Measurements from ENCODE around the gene GIMAP2.

Gene GIMAP2

DNA sequence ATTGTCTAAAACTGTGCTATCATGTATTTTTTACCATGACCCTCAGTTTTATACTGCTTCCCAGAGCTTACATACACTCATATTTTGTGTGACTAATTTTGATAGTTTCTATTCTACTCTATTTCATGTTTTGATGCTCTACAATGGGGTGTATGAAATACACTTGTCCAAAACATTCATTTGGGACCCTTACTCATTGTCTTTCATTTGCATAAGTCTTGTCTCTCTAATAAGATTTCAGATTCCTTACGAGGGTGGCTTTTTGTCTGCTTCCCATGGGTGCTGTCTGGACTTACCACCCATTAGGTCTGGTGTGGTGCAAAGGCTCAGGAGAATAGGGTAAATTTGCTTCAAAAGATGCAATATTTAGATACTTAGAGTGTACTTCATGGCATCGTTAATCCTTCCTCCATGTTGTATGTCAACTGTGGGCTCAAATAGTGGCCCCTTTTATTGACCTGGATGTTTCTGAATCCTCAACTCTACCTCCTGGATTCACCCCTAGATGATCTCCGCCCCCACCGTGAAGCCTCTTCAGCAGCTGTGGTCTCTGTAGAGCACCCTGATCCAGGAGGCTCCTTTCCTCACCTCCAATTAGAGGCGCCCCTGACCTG, 48.1 kb downstream of the GIMAP2 start:
- DNase-seq (ENCODE audit: low read depth): no peak

DNA sequence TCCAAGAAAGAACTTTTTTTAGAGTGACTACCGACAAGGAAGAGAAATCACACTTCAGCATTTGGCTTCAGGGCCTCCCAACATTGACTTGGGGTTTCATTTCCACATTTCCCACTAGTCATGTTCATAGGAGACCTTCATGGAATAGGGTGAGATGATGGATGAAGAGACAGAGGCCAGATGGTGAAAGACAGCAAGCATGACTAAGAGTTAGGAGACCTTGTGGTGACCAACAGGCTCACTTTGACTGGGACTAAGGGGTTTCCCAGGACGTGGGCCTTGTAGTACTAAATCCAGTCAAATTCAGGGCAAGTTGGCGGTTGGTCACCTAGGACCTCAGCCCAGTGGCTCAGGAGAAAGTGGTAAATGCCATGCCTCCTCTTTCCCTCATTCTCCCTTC, 48.7 kb downstream of the GIMAP2 start:
- no peak for DNase-seq (ENCODE audit: low read depth)

DNA sequence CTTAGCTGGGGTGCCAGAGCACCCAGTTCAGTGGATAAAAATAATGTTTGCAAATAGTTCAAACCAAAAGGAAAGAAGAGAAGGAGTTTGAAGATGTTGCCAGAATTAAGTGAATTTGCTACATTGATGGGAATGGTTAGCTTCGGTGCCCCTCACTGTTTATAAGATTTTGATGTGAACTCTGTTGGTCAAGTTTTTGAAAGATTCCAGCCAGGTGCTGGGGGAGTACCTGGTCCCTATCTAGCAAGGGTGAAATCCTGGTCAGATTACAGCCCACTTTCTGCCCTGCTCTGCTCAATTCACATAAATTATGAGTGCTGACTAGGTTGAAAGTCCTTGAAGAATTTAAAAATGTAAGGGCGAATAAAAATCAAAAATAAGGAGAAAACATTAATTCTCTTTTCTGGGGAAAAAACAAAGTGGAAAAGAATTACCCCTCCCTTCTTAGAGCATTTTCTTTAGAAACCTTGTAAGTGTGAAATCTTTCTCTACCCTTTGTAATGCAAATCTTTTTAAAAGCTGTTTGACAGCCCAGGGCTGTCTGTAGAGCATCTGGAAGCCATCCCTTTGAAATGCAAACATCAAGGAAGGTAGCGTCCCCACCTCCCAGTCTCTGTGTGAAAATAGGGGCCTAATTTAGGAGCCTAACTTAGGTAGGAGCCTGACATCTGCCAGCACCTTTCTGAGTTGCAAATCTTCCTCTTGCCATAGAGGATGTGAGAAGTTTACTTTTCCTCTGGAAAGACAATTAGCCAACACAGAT, 50.3 kb downstream of the GIMAP2 start:
- no peak for DNase-seq (ENCODE audit: low read depth)

DNA sequence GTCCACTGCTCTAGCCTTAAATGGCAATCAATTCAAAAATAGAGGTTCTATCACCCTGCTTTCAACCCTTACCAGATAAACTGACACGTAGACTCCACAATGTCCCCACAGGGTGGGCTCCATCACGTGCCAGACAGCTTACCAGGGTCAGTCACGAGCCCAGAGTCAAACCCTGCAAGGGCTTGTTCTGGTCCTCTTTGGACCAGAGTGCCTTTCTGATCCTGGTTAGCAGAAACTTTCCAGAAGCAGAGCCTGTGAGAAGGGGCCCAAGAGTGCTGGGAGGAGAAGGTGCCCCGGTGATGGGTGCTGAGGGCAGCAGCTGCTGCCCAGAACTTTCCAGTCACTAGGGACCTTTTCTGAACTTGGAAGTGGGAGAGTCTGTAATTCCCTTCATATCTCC, 51.4 kb downstream of the GIMAP2 start:
- DNase-seq (ENCODE audit: low read depth): no peak

DNA sequence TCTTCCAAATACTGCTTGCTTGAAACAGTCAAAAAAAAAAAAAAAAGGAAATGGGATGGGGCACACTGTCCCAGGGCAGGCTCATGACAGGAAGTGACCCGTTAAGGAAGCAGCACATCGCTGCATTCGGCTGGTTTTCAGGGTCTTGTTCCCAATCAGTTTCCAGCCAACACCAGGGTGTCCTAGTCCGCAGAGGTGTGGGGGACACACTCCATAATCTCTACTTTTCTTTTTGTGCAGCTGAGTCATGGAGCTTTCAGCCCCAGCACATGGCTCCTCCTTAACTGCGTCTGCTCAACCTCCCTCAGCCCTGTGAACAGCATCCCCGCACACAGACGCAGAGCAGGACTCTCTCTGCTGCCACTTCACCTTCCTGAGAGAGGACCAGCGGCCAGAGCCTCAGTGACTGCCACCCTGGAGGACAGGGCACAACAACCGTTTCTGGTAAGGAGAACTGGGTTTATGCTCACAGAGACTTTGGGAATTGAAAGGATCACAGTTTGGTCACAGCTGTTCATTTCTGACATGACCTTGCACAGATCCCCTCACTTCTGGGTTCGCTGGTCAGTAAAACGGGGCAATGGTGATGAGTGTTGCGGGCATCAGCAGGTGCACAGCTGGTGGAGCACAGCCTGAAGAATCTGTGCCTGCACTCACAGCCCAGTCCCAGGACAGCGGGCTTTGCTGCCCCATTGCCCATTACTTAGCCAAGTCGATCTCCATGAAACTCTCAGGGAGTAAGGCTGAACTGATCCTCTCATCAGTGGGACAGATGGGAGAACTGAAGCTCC, 52.0 kb downstream of the GIMAP2 start, which contains the start of gene GIMAP5:
Gene GIMAP5, plus strand, starts transcription at position 154 of the 791 bp plus-strand sequence. CDS start 3,467 bp downstream, outside the sequence.
- no peak for DNase-seq (ENCODE audit: low read depth)

DNA sequence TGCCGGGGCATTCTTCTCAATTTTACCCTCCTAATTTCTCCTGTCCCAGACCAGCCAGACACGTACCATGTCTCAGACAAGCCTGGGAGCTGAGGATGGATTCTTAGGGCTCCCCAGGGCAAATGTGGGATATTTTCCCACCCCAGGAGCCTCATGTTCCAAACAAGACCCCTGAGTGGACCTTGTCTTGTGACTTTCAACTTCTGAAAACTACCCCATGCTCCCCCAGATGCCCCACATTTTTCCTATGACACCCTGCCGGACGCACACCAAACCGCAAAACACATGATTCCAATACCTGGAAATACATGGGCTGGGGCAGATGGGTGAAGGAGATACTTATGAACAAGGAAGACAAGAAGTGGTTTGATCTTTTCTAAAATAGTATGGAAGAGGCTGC, 52.6 kb downstream of the GIMAP2 start:
- DNase-seq (ENCODE audit: low read depth): no peak

DNA sequence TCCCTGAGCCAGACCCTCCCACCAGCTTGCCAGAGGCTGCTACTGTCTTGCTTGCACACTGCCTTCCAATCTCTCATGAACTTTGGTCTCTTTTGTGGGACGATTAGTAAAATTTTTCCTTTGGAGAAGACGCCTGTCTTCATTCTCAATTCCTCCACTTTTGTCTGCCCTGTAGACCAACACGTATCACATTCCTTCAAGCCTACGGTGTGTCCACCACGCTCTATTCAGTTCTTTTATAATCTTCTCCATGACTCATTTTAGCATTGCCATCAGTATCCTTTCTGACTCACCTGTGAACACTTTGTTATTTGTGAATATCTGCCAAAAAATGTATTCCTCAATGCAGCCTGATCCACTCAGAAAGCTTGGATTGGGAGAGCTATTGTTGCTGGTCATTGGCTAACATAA, 53.1 kb downstream of the GIMAP2 start:
- DNase-seq (ENCODE audit: low read depth): peak; percentile 37

DNA sequence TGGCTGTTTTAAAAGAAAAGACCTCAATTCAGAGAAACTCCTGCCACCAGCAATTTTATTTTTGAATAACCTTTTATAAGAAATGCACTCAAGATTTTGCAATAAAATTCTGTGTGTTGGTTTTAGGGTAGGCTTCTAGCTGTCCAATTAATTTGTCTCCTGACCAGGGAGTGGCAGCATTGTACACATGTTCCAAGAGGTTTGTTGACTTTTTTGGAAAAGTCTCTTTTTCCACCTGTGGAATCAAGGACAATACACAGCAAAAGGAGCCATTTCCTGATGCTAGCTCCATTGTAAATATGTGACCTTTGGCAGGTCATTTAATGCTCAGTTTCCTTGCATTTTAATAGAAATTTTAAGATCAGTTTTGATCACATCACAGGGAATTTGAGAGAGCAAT, 53.5 kb downstream of the GIMAP2 start:
- DNase-seq (ENCODE audit: low read depth): no peak

DNA sequence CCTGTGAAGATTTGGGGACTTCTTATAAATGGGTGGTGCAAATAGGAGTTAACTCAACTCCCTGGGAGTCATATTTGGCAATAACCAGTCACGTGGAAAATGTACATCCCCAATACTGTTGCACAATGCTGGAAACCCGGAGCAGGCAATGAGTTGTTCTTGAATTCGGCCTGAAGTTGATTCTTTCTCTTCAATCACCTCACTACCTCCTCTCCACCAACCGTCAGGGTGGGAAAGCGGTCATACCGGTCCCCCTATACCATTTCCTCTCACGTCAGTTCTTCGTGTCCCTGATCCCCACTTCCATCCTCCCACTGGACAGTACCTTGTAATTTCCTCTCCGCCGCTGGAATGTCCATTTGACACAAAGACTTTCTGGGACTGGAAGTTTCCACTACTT, 54.5 kb downstream of the GIMAP2 start:
- no peak for DNase-seq (ENCODE audit: low read depth)

DNA sequence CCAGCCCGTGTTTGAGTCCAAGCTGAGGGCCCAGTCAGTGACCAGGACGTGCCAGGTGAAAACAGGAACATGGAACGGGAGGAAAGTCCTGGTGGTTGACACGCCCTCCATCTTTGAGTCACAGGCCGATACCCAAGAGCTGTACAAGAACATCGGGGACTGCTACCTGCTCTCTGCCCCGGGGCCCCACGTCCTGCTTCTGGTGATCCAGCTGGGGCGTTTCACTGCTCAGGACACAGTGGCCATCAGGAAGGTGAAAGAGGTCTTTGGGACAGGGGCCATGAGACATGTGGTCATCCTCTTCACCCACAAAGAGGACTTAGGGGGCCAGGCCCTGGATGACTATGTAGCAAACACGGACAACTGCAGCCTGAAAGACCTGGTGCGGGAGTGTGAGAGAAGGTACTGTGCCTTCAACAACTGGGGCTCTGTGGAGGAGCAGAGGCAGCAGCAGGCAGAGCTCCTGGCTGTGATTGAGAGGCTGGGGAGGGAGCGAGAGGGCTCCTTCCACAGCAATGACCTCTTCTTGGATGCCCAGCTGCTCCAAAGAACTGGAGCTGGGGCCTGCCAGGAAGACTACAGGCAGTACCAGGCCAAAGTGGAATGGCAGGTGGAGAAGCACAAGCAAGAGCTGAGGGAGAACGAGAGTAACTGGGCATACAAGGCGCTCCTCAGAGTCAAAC, 56.9 kb downstream of the GIMAP2 start:
- no peak for DNase-seq (ENCODE audit: low read depth)
